CD4-positive, alpha-beta T cell (primary cell): ENCODE measurements around the gene ZNF75A. TPM values are rescaled to one million over a fixed set of nuclear protein-coding genes. Genes with fewer than 3 reads are reported as not detected.
"Not testable (repeated sequence)": the region's sequence is repeated elsewhere in the genome, so short reads cannot be mapped to it uniquely, and the experiment has no call there.

Experiments
- ATAC-seq: fragments of 200-7000 bp; cut with Tn5 transposase; one replicate; pipeline ENCODE4 v1.10.0; 2022; ENCODE audit warnings: mild to moderate bottlenecking; ENCODE audit not compliant: poor library complexity
- CTCF ChIA-PET: fragments of 350-600 bp; sonication (Branson Sonifier 250); formaldehyde crosslinking; loops from one replicate; lab custom pipeline; 2021; ENCODE audit warnings: antibody characterized with exemption, inconsistent platforms; lab: Charles Lee
- POLR2A ChIA-PET: fragments of 350-600 bp; sonication (Branson Sonifier 250); formaldehyde crosslinking; loops from one replicate; lab custom pipeline; 2021; ENCODE audit warnings: antibody characterized with exemption, inconsistent platforms; lab: Charles Lee
- DNase-seq, 14 experiments: peaks; one replicate each; pipeline ENCODE4 v3.0.0-alpha.2; 2013 to 2020; ENCODE audit warnings: mixed read lengths in 2 of 14
- H3K27ac ChIP-seq, 2 donors: one replicate each; pipeline versions ENCODE4 v1.5.1 to v1.7.0; 2013; ENCODE audit warnings: low read length in 2 of 2, low read depth in 1 of 2, mild to moderate bottlenecking in 1 of 2
- H3K27me3 ChIP-seq, 2 experiments: 1 replicate in 1 of 2; 2 replicates in 1 of 2; pipeline versions ENCODE4 v1.6.1 to v1.7.0; 2013; ENCODE audit warnings: low read length in 2 of 2, control low read depth in 1 of 2, mild to moderate bottlenecking in 1 of 2, moderate library complexity in 1 of 2; ENCODE audit not compliant: insufficient read depth in 2 of 2, control insufficient read depth in 1 of 2
- H3K36me3 ChIP-seq: one replicate; pipeline ENCODE4 v1.6.1; 2013; ENCODE audit warnings: low read length, control low read depth; ENCODE audit not compliant: insufficient read depth
- H3K4me1 ChIP-seq: one replicate; pipeline ENCODE4 v1.6.1; 2013; ENCODE audit warnings: low read length, control low read depth; ENCODE audit not compliant: insufficient read depth
- H3K4me3 ChIP-seq: one replicate; pipeline ENCODE4 v1.5.1; 2013; ENCODE audit warnings: mild to moderate bottlenecking, low read length, moderate library complexity
- H3K9me3 ChIP-seq, 2 experiments: 1 replicate in 1 of 2; 2 replicates in 1 of 2; pipeline versions ENCODE4 v1.6.1 to v1.7.0; 2013; ENCODE audit warnings: low read length in 2 of 2, mild to moderate bottlenecking in 2 of 2, control low read depth in 1 of 2, moderate library complexity in 1 of 2; ENCODE audit not compliant: control insufficient read depth in 1 of 2, insufficient read depth in 1 of 2
- H3K27ac Mint-ChIP-seq: one replicate; pipeline ENCODE4 v1.8.0; 2020; ENCODE audit warnings: mixed read lengths
- H3K27me3 Mint-ChIP-seq: one replicate; pipeline ENCODE4 v1.8.0; 2021; ENCODE audit warnings: mixed read lengths
- H3K36me3 Mint-ChIP-seq: one replicate; pipeline ENCODE4 v1.8.0; 2021; ENCODE audit warnings: low read depth, mixed read lengths
- H3K4me1 Mint-ChIP-seq: one replicate; pipeline ENCODE4 v1.8.0; 2021; ENCODE audit warnings: low read depth, mixed read lengths
- H3K4me3 Mint-ChIP-seq: one replicate; pipeline ENCODE4 v1.8.0; 2020; ENCODE audit warnings: mild to moderate bottlenecking, mixed read lengths
- H3K9me3 Mint-ChIP-seq: one replicate; pipeline ENCODE4 v1.8.0; 2020; ENCODE audit warnings: mixed read lengths
- intact Hi-C, 2 experiments: fragments of 100-400 bp; cut with DNase I in 1 of 2; cut with micrococcal nuclease in 1 of 2; formaldehyde crosslinking; loops; one replicate each; pipeline versions ENCODE4 v1.15.1 to v1.9.0; 2023 to 2025; cut with DNase I, micrococcal nuclease
- total RNA-seq, 174 experiments: library from RNA in 2 of 174; stranded (reverse) in 2 of 174; gene quantifications; one replicate each; pipeline ENCODE4 v1.2.3 and lab custom pipeline; 2021 to 2026
- TF ChIP-seq, protein P1 (sequence below): fragments of 200-600 bp; IDR thresholded peaks from one replicate; pipeline ENCODE4 v1.8.0; 2022; ENCODE audit warnings: antibody characterized with exemption, mild to moderate bottlenecking

Gene ZNF75A
- total RNA-seq, 2 experiments from 2014 or later = 41.7 to 42.2 TPM

DNA sequence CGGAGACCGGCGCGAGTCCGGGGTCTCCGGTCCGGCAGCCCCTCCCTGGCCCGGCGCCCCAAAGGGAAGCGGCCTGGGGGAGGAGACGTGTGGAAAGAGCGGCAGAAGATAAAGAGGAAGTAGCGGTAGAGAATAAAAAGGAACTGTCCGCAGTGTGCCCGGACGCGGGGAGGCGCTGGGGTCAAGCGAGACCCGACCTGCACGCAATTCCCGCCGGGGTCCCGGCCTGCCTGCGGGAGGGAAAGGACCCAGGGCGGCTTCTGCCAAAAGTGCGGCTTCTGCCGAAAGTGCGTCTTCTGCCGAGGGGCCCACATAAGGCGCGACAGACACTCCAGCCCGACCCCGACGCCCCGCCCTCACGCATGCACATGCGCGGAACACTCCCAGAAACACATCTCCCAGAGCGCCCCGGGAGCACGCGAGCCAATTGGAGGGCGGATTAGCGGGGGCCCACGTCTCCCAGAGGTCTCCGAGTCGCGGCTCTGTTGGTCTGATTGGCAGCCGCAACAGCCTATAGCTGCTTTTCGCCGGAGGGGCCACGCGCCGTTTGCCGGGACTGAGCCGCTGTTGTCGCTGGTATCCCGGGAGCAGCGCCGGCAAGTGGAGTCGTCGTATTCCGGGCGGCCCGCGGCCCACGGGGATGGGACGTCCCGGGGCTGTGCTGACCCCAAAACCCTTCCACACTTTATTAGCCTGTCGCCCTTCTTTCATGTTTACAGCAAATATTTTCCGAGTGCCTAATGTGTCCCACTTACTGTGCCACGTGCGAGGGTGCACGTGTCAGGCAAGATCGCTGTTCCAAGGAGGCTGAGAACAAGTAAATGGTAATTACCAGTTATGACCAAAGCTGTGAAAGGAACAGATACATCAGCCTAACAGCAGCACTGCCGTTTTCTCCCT is 40.9 kb upstream of the ZNF75A start:
- DNase-seq (peak; percentile 92 to 98 (median 96)), ATAC-seq (peak; percentile 85)
- Mint-ChIP-seq H3K9me3 (no peaks in the 10 kb centered on the region), H3K27ac (peak overlapping the region; percentile 96), H3K4me1 (peaks cover 31% of the 10 kb centered on the region), H3K36me3 (peaks cover 52% of the 10 kb centered on the region), H3K4me3 (peak overlapping the region; percentile 92), H3K27me3 (no peaks in the 10 kb centered on the region)
- Histone ChIP-seq H3K9me3 (peaks cover 0 to 4% of the 10 kb centered on the region in 2 experiments), H3K4me1 (peaks cover 47% of the 10 kb centered on the region), H3K4me3 (peak overlapping the region; percentile 91), H3K36me3 (peaks cover 18% of the 10 kb centered on the region), H3K27me3 (no peaks in the 10 kb centered on the region), H3K27ac (peak overlapping the region; percentile 95 to 96)
- ChIA-PET CTCF (interaction anchor here (0.5 to 0.9 kb wide), 2 partner anchors 193 to 199 kb away, joined by 3 read pairs; no protein-coding TSS in a partner anchor), POLR2A (interaction anchor here (0.7 to 7.3 kb wide), 20 partner anchors 9 to 248 kb away, joined by 3 to 99 read pairs (median 6); partner anchors contain the start of genes OR1F1, TIGD7, ZNF174 and ZNF200)
- TF ChIP-seq, protein P1, sequence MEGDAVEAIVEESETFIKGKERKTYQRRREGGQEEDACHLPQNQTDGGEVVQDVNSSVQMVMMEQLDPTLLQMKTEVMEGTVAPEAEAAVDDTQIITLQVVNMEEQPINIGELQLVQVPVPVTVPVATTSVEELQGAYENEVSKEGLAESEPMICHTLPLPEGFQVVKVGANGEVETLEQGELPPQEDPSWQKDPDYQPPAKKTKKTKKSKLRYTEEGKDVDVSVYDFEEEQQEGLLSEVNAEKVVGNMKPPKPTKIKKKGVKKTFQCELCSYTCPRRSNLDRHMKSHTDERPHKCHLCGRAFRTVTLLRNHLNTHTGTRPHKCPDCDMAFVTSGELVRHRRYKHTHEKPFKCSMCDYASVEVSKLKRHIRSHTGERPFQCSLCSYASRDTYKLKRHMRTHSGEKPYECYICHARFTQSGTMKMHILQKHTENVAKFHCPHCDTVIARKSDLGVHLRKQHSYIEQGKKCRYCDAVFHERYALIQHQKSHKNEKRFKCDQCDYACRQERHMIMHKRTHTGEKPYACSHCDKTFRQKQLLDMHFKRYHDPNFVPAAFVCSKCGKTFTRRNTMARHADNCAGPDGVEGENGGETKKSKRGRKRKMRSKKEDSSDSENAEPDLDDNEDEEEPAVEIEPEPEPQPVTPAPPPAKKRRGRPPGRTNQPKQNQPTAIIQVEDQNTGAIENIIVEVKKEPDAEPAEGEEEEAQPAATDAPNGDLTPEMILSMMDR = no peak
- intact Hi-C loops = loop anchor here (1.0 to 10.0 kb wide), 12 partner anchors 19 to 236 kb away; partner anchors contain the start of genes OR1F1 (in 2 of the 2), ZNF174 (in 2 of the 2), ZNF263 (in 2 of the 2) and ZSCAN32 (in 2 of the 2)

DNA sequence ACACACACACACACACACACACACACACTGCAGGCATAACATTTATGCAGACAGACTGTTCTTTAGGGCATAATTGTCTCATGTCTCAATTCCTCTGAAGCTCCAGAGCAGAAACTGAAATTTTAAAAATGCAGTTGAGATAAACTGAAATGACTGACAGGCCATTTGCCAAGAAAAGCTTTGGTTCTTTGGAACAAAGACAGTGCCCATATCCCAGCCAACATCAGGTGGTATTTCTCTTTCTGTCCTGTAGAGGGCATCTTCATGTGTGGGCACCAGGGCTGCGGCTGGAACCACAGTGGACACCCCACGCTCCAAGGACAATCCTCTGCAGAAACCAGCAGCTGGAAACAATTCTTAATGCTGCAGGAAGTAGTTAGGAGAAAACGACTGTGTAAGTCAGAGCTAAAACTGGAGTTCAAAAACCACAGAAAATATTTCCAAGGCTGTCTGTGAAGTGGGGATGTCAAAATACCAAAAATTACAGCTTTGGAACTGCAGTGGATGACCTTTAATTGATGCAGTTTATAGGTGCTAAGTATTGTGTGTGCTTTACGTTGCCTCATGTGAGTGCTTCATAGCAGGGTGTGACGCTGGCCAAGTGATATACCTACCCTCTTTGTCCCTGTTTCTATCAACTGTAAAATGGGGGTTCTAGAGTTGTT is 38.3 kb upstream of the ZNF75A start:
- Histone ChIP-seq H3K4me3 (no peak overlapping the region), H3K27ac (no peak overlapping the region), H3K4me1 (peaks cover 44% of the 10 kb centered on the region), H3K9me3 (peaks cover 0 to 4% of the 10 kb centered on the region in 2 experiments), H3K36me3 (peaks cover 18% of the 10 kb centered on the region), H3K27me3 (no peaks in the 10 kb centered on the region)
- intact Hi-C loops = loop anchor here in 1 of 2 experiments (10.0 kb wide), 1 partner anchor 82 kb away; the partner anchor contains the start of gene OR1F1
- H3K9me3 Mint-ChIP-seq = no peaks in the 10 kb centered on the region
- H3K27ac Mint-ChIP-seq = no peak overlapping the region
- peaks cover 32% of the 10 kb centered on the region for H3K4me1 Mint-ChIP-seq
- POLR2A ChIA-PET = interaction anchor here (1.0 to 7.3 kb wide), 7 partner anchors 10 to 134 kb away, joined by 3 to 99 read pairs (median 5); partner anchors contain the start of genes TIGD7, ZNF174, ZNF200 and ZNF263
- TF ChIP-seq, protein P1 = no peak
- H3K36me3 Mint-ChIP-seq = peaks cover 55% of the 10 kb centered on the region
- CTCF ChIA-PET = interaction anchor here (0.8 to 1.7 kb wide), 2 partner anchors 9 to 17 kb away, joined by 4 to 5 read pairs; partner anchors contain the start of gene ZNF263
- H3K27me3 Mint-ChIP-seq = no peaks in the 10 kb centered on the region
- peak in 3 of 14 experiments; percentile 36 to 58 (median 40) for DNase-seq
- H3K4me3 Mint-ChIP-seq = no peak overlapping the region
- ATAC-seq = no peak

DNA sequence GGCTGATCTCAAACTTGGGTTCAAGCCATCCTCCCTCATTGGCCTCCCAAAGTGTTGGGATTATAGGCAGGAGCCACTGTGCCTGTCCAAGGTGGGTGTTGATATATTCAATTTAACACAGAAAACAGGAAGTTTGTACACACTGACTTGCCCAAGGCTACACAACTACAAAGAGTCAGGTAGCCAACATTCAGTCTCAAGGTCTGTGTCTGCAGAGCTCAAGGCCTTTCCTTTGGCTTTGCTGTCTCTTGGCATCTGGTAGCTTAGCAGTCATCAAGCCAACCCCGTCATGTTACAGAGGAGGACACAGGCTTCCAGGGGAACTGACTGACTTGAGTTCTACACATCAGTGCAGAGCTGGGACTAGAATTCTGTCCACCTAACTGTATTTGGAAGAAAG is 37.0 kb upstream of the ZNF75A start:
- POLR2A ChIA-PET = interaction anchor here (1.9 to 7.3 kb wide), 2 partner anchors 17 to 33 kb away, joined by 5 to 99 read pairs; partner anchors contain the start of genes ZNF200 and ZNF263

DNA sequence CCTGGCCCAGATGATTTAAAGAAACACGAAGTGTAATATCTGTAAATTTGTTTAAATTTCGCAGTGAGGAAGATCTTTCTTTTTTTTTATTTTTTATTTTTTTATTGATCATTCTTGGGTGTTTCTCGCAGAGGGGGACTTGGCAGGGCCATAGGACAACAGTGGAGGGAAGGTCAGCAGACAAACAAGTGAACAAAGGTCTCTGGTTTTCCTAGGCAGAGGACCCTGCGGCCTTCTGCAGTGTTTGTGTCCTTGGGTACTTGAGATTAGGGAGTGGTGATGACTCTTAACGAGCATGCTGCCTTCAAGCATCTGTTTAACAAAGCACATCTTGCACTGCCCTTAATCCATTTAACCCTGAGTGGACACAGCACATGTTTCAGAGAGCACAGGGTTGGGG is 34.6 kb upstream of the ZNF75A start:
- H3K27ac Mint-ChIP-seq, POLR2A ChIA-PET, intact Hi-C loops, H3K4me1 Mint-ChIP-seq, CTCF ChIA-PET, H3K4me1 ChIP-seq, H3K27ac ChIP-seq, ATAC-seq, H3K4me3 ChIP-seq, H3K27me3 ChIP-seq, H3K4me3 Mint-ChIP-seq, DNase-seq, H3K9me3 Mint-ChIP-seq, H3K27me3 Mint-ChIP-seq: not testable (repeated sequence)
- H3K36me3 Mint-ChIP-seq = peaks cover 33% of the 10 kb centered on the region
- Histone ChIP-seq H3K36me3 (peaks cover 15% of the 10 kb centered on the region), H3K9me3 (peaks cover 0 to 10% of the 10 kb centered on the region in 2 experiments)

More for the DNA sequence above, 37.0 kb upstream of the ZNF75A start:
- H3K27ac ChIP-seq = no peak overlapping the region
- no peak overlapping the region for H3K27ac Mint-ChIP-seq
- CTCF ChIA-PET = no interaction called here
- H3K36me3 Mint-ChIP-seq = peaks cover 55% of the 10 kb centered on the region
- H3K9me3 ChIP-seq = peaks cover 0 to 2% of the 10 kb centered on the region in 2 experiments
- TF ChIP-seq, protein P1 = no peak
- no peaks in the 10 kb centered on the region for H3K9me3 Mint-ChIP-seq
- DNase-seq = no peak
- peak overlapping the region; percentile 25 for H3K4me3 Mint-ChIP-seq
- ATAC-seq = no peak
- intact Hi-C loops = loop anchor here in 1 of 2 experiments (10.0 kb wide), 1 partner anchor 83 kb away; the partner anchor contains the start of gene OR1F1
- peaks cover 18% of the 10 kb centered on the region for H3K36me3 ChIP-seq
- no peaks in the 10 kb centered on the region for H3K27me3 ChIP-seq
- no peak overlapping the region for H3K4me3 ChIP-seq
- peaks cover 32% of the 10 kb centered on the region for H3K4me1 ChIP-seq
- H3K4me1 Mint-ChIP-seq = peaks cover 23% of the 10 kb centered on the region
- H3K27me3 Mint-ChIP-seq = no peaks in the 10 kb centered on the region
